ENCODE results near the gene ZNF664.

The ZNF664 gene

DNA sequence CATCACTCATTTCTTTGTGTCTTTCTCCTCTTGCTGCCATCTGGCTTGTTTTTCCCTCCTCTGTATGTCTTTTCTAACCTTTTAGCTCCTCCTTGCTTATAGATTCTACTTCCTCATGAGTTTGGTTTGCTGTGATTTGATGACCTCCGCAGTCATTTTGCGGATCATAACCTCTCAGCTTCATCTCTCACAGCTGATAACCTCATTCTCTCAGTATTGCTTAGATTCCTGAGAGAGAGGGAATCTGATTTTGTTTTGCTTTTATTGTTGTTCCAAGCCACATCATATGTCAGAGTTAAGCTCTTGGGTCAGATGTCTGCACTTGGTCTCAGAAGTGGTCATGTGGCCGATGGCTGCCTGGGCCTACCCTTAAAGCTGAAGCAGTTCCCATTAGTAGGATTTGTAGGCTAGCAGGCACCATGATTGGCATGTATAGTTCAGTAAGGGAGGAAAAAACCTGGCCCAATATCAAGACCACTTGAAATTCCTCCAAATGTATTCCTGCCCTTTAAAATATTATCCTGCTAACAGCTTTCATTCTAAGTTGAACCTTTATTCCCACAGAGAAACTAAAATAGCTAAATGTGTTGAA, 13.5 kb downstream of the ZNF664 start:
- Histone ChIP-seq H3K27me3 (ENCODE audit: insufficient read depth, low read length) (no peaks in the 10 kb centered on the region), H3K4me3 (ENCODE audit: low read length) (no peak overlapping the region)

DNA sequence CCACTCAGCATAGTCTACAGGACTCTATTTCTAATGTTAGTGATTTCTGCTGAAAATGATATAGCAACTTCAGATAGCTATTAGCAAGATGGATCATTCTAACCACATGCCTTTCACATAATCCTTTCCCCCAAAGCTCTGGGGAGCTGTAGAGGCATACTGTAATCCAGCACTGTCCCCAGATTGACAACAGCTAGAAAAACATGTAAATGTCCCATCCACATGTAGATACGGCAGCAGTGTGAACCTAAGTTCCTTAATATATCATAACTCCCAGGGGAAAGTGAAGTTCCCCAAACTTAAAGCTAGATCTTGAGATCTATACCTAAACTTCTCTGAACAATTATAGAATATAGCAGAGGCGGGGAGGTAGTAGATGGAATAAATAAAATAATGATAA, 14.0 kb downstream of the ZNF664 start:
- no peaks in the 10 kb centered on the region for H3K9me3 ChIP-seq (ENCODE audit: insufficient read depth, low read depth, low read length)
- no peaks in the 10 kb centered on the region for H3K4me1 ChIP-seq (ENCODE audit: insufficient read depth, low read length)
- H3K4me3 ChIP-seq (ENCODE audit: low read length): no peak overlapping the region
- no peak overlapping the region for H3K9ac ChIP-seq (ENCODE audit: low read depth, low read length)
- H3K27me3 ChIP-seq (ENCODE audit: insufficient read depth, low read length): no peaks in the 10 kb centered on the region
- H3K36me3 ChIP-seq (ENCODE audit: insufficient read depth, low read depth, low read length): peaks cover 31% of the 10 kb centered on the region
- H3K27ac ChIP-seq (ENCODE audit: low read length): no peak overlapping the region

More for the DNA sequence above, 13.5 kb downstream of the ZNF664 start:
- H3K27ac ChIP-seq (ENCODE audit: low read length): no peak overlapping the region
- no peaks in the 10 kb centered on the region for H3K4me1 ChIP-seq (ENCODE audit: insufficient read depth, low read length)
- no peak overlapping the region for H3K9ac ChIP-seq (ENCODE audit: low read depth, low read length)
- no peaks in the 10 kb centered on the region for H3K9me3 ChIP-seq (ENCODE audit: insufficient read depth, low read depth, low read length)
- peaks cover 28% of the 10 kb centered on the region for H3K36me3 ChIP-seq (ENCODE audit: insufficient read depth, low read depth, low read length)

GRCh38 chr12:123989168-123989567, 16.2 kb downstream of the ZNF664 start:
- Histone ChIP-seq H3K27ac (ENCODE audit: low read length) (no peak overlapping the region), H3K4me1 (ENCODE audit: insufficient read depth, low read length) (no peaks in the 10 kb centered on the region), H3K36me3 (ENCODE audit: insufficient read depth, low read depth, low read length) (peaks cover 37% of the 10 kb centered on the region), H3K4me3 (ENCODE audit: low read length) (no peak overlapping the region), H3K9me3 (ENCODE audit: insufficient read depth, low read depth, low read length) (no peaks in the 10 kb centered on the region), H3K9ac (ENCODE audit: low read depth, low read length) (no peak overlapping the region), H3K27me3 (ENCODE audit: insufficient read depth, low read length) (no peaks in the 10 kb centered on the region)

DNA sequence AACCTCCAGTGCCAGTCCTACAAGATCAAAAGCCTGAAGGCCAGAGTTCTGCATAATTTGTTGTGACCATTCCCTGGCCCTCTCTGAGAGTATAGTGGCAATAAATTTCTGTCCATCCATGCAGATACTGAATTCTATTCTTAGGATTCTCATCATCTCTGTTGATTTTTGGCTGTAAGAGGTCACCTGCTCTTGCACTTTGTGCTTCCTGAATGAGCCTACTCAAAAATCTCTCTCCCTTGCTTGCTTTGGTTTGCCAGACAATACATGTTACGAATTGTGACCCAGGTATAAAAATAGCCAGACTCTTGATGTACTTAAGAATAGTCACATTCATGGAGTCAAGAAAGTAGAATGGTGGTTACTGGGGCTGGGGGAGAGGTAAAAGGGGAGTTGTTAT, 16.7 kb downstream of the ZNF664 start:
- Histone ChIP-seq H3K9ac (ENCODE audit: low read depth, low read length) (no peak overlapping the region), H3K27me3 (ENCODE audit: insufficient read depth, low read length) (no peaks in the 10 kb centered on the region), H3K4me1 (ENCODE audit: insufficient read depth, low read length) (no peaks in the 10 kb centered on the region), H3K27ac (ENCODE audit: low read length) (no peak overlapping the region), H3K36me3 (ENCODE audit: insufficient read depth, low read depth, low read length) (peaks cover 37% of the 10 kb centered on the region), H3K9me3 (ENCODE audit: insufficient read depth, low read depth, low read length) (no peaks in the 10 kb centered on the region), H3K4me3 (ENCODE audit: low read length) (no peak overlapping the region)

DNA sequence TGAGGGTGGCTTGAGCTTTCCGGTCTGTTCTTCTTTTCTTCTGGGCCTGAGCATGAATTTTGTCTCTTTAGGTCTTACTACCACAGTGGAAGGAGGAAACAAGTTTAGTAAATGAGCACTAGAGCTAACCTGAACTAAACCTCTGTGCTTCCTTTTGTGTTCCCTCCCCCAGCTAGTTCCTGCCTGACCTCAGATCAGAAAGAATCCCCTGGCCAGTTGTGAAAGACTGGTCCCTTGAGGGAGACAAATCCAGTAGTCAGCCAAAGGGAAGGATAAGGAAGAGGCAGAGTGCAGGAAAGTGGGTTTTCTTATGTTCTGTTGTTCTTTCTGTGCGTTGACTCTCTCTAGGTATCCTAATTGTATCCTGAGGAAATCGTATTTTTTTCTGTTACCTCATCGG, 17.5 kb downstream of the ZNF664 start:
- Histone ChIP-seq H3K4me3 (ENCODE audit: low read length) (no peak overlapping the region), H3K9ac (ENCODE audit: low read depth, low read length) (no peak overlapping the region), H3K9me3 (ENCODE audit: insufficient read depth, low read depth, low read length) (no peaks in the 10 kb centered on the region), H3K27me3 (ENCODE audit: insufficient read depth, low read length) (no peaks in the 10 kb centered on the region), H3K27ac (ENCODE audit: low read length) (no peak overlapping the region), H3K36me3 (ENCODE audit: insufficient read depth, low read depth, low read length) (peaks cover 37% of the 10 kb centered on the region), H3K4me1 (ENCODE audit: insufficient read depth, low read length) (peaks cover 4% of the 10 kb centered on the region; the same call in 1 of the 2 replicates)

GRCh38 chr12:123991372-123991951, 18.4 kb downstream of the ZNF664 start:
- Histone ChIP-seq H3K27me3 (ENCODE audit: insufficient read depth, low read length) (no peaks in the 10 kb centered on the region), H3K27ac (ENCODE audit: low read length) (no peak overlapping the region), H3K4me3 (ENCODE audit: low read length) (no peak overlapping the region), H3K36me3 (ENCODE audit: insufficient read depth, low read depth, low read length) (peaks cover 37% of the 10 kb centered on the region), H3K9ac (ENCODE audit: low read depth, low read length) (no peak overlapping the region), H3K9me3 (ENCODE audit: insufficient read depth, low read depth, low read length) (no peaks in the 10 kb centered on the region), H3K4me1 (ENCODE audit: insufficient read depth, low read length) (peaks cover 13% of the 10 kb centered on the region)

GRCh38 chr12:123992118-123992825, 19.3 kb downstream of the ZNF664 start:
- Histone ChIP-seq H3K27me3 (ENCODE audit: insufficient read depth, low read length) (no peaks in the 10 kb centered on the region), H3K4me1 (ENCODE audit: insufficient read depth, low read length) (peaks cover 16% of the 10 kb centered on the region), H3K27ac (ENCODE audit: low read length) (no peak overlapping the region), H3K9me3 (ENCODE audit: insufficient read depth, low read depth, low read length) (no peaks in the 10 kb centered on the region), H3K9ac (ENCODE audit: low read depth, low read length) (no peak overlapping the region), H3K36me3 (ENCODE audit: insufficient read depth, low read depth, low read length) (peaks cover 37% of the 10 kb centered on the region), H3K4me3 (ENCODE audit: low read length) (no peak overlapping the region)

GRCh38 chr12:123995023-123995748, 22.2 kb downstream of the ZNF664 start:
- Histone ChIP-seq H3K27ac (ENCODE audit: low read length) (no peak overlapping the region), H3K9me3 (ENCODE audit: insufficient read depth, low read depth, low read length) (no peaks in the 10 kb centered on the region), H3K27me3 (ENCODE audit: insufficient read depth, low read length) (no peaks in the 10 kb centered on the region), H3K9ac (ENCODE audit: low read depth, low read length) (no peak overlapping the region), H3K4me1 (ENCODE audit: insufficient read depth, low read length) (peaks cover 16% of the 10 kb centered on the region), H3K4me3 (ENCODE audit: low read length) (no peak overlapping the region), H3K36me3 (ENCODE audit: insufficient read depth, low read depth, low read length) (peaks cover 31% of the 10 kb centered on the region)

DNA sequence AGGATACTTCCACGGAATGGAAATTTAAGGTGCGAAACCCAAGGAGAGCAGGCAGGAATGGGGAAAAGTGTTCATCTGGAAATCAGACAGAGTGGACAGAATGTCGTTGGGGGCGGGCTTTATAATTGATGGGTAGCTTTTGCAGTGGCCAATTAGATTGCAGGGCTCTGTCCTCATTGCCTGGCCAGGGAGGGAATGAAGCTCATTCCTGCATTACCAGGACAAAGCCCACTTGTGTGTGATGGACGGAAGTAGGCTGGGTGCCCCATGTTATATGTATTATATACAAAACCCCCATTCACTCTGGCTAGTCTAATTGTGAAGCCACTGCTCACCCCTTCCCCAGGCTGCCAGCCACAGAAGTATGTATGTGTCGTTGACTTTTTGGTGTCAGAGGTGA, 23.6 kb downstream of the ZNF664 start:
- no peaks in the 10 kb centered on the region for H3K27me3 ChIP-seq (ENCODE audit: insufficient read depth, low read length)
- peaks cover 16% of the 10 kb centered on the region for H3K4me1 ChIP-seq (ENCODE audit: insufficient read depth, low read length)
- H3K9me3 ChIP-seq (ENCODE audit: insufficient read depth, low read depth, low read length): no peaks in the 10 kb centered on the region
- H3K4me3 ChIP-seq (ENCODE audit: low read length): no peak overlapping the region
- H3K36me3 ChIP-seq (ENCODE audit: insufficient read depth, low read depth, low read length): peaks cover 31% of the 10 kb centered on the region
- H3K9ac ChIP-seq (ENCODE audit: low read depth, low read length): no peak overlapping the region
- H3K27ac ChIP-seq (ENCODE audit: low read length): no peak overlapping the region

- Histone ChIP-seq H3K9ac (ENCODE audit: low read depth, low read length) (no peak overlapping the region), H3K27me3 (ENCODE audit: insufficient read depth, low read length) (no peaks in the 10 kb centered on the region), H3K4me3 (ENCODE audit: low read length) (no peak overlapping the region), H3K36me3 (ENCODE audit: insufficient read depth, low read depth, low read length) (peaks cover 32% of the 10 kb centered on the region), H3K4me1 (ENCODE audit: insufficient read depth, low read length) (peaks cover 16% of the 10 kb centered on the region), H3K27ac (ENCODE audit: low read length) (no peak overlapping the region), H3K9me3 (ENCODE audit: insufficient read depth, low read depth, low read length) (no peaks in the 10 kb centered on the region)
These were observed 24.2 kb downstream of the ZNF664 start for GRCh38 chr12:123997033-123997822.

DNA sequence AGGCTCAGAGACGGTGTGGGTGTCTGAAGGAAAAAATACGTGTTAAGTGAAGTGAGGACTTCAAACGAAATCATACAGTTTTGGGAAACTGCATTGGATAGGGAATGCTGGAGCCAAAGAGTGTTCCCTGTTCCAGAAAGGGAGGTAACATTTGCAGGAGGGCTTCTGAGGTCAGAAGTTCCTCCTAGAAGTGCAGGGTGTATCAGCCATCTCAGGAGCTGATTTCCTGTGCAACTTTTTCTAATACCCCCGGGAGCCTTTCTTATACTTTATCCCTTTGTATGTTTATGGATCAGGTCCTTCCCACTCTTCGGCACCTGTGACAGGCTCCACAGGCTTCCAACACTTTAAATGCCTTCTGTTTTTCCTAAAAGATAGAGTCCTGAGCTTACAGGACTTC, 24.9 kb downstream of the ZNF664 start:
- Histone ChIP-seq H3K27me3 (ENCODE audit: insufficient read depth, low read length) (no peaks in the 10 kb centered on the region), H3K4me3 (ENCODE audit: low read length) (no peak overlapping the region), H3K36me3 (ENCODE audit: insufficient read depth, low read depth, low read length) (peaks cover 29% of the 10 kb centered on the region), H3K9ac (ENCODE audit: low read depth, low read length) (no peak overlapping the region), H3K9me3 (ENCODE audit: insufficient read depth, low read depth, low read length) (no peaks in the 10 kb centered on the region), H3K4me1 (ENCODE audit: insufficient read depth, low read length) (peaks cover 16% of the 10 kb centered on the region), H3K27ac (ENCODE audit: low read length) (no peak overlapping the region)
